Raji (cell line): Measurements from ENCODE around the gene RTL10.

Source experiments
- POLR2A ChIP-seq: IDR thresholded peaks from 2 replicates; pipeline ENCODE4 v1.6.1; 2011; ENCODE audit warnings: low read depth, low read length, control low read depth; ENCODE audit not compliant: insufficient read depth

Gene RTL10

DNA sequence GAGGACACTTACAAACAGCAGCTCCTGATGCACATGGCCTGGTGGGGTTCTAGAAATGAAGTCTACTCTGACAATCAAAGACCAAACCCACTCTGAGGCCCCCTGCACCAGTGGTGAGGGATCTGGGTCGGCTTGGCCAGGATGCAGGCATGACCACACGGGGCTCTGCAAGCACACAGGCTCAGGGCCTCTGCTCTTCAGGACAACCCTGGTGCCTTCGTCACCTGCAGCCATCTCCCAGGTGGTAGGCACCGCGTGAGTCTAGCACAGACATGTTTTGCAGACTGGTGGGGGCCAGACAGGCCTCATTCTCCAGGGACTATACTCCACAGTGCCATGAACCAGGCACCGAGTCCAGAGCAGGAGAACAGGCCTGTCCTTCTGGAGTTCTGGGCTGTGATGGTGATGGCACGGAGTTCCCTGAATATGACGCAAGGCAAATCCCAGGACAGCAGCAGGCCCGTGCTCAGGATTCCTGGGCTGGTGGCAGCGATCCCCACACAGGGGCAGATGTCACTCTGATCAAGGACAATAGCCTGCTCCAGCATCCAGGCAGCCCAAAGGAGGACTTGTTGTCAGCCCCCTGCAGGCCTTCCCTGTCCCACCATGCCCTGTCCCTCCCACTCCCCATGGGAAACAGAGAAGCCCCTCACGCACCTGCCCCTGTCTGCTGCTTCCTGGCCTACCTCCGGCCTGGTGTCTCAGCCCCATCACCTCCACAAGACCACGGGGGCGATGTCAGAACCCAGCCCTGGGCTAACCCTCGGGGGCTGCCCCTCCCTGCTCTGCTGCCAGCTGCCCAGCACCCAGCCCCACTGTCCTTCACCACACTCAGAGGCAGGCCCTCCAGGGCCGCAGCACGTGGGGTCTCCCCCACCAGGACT lies 36.1 kb downstream of the RTL10 start:
- TF ChIP-seq POLR2A: no peak

DNA sequence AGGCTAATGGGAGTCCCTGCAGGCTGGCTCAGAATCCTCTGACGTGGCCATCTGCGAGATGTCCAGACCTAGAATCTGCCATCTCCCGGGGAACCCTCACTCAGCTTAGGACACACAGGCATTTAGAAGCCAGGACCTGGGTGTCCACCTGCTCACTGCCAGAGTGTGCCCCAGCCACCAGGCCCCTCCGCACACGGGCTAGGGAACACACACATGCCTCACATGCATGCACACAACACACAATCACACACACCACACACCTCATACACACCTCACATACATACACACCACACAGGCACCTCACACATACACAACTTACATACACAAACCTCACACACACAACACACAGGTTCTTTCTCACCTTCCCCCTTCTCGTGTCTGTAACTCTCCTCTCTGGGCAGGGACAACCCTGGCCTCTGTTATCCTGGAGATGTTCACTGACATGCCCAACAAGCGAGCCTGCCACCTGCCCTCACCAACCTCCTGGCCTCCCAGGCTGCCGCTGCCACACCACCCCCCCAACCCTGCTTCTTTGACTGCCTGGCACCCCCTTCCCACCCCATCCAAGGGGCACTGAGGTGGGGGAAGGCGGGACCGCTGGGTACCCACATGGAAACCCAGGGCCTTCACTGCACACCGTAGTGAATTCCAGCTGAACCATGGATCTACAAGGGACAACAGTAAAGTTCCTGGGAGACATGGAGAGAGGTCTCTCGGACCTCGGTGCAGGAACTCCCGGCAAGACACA lies 38.1 kb downstream of the RTL10 start:
- no peak for TF ChIP-seq POLR2A

DNA sequence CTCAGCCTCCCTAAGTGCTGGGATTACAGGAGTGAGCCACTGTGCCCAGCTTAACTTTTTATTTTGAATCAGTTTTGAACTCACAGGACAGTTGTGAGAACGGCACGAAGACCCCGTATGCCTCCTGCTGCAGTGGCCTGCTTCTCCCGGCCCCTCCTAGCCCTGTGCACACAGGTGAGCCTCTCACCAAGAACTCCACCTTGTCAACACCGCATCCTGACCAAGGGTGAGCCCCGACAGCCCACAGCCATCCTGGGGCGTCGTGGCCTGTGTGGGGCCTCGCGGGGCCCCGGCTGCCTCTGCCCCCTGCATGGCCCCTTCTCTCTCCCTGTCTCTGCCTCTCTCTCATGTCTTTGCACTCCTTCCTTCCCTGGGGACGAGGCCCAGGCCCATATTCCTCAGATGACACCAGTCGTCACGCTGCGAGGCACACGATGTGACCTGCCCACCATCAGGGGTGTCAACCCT lies 38.8 kb downstream of the RTL10 start:
- TF ChIP-seq POLR2A: no peak

GRCh38 chr22:19815093-19815822 lies 39.4 kb downstream of the RTL10 start:
- TF ChIP-seq POLR2A: no peak

GRCh38 chr22:19814428-19814827 lies 40.2 kb downstream of the RTL10 start:
- TF ChIP-seq POLR2A: no peak

DNA sequence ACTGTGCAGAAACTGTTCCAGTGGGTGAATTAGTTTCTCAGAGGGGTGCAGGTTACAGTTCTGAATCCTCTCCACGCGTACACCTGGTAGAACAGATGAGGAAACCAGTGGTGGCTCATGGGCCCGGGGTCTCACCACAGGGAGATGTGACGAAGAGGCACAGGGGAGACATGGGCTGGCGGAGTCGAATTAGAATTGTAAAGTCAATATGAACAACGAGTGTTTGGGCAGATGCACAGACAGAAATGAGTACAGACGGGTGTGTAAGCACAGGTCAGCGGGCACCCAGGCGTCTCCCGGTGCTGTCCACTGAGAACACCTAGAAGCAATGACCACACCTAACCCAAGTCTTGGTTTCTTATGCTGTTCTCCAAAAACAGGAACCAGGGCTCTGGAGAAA lies 41.8 kb downstream of the RTL10 start:
- TF ChIP-seq POLR2A: no peak

- TF ChIP-seq POLR2A: no peak
Measured at GRCh38 chr22:19811811-19812771, 42.6 kb downstream of the RTL10 start.

- no peak for TF ChIP-seq POLR2A
Measured at GRCh38 chr22:19811211-19811621, 43.5 kb downstream of the RTL10 start.

GRCh38 chr22:19810381-19811201 lies 44.1 kb downstream of the RTL10 start:
- TF ChIP-seq POLR2A: no peak

DNA sequence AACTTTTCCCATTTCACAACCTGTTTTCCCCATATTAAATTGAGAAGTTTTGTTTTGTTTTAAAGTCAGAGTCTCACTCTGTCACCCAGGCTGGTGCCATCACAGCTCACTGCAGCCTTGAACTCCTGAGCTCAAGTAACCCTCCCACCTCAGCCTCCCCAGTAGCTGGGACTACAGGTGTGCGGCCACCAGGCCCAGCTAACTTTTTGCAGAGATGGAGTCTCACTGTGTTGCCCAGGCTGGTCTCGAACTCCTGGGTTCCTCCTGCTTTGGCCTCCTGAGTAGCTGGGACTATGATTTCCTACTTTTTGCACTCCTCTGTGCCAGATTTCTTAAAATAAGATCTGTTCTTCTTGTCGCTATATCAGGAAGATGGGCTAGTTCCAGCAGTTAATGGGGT lies 44.9 kb downstream of the RTL10 start:
- TF ChIP-seq POLR2A: no peak

GRCh38 chr22:19808873-19809478 lies 45.7 kb downstream of the RTL10 start:
- no peak for TF ChIP-seq POLR2A

DNA sequence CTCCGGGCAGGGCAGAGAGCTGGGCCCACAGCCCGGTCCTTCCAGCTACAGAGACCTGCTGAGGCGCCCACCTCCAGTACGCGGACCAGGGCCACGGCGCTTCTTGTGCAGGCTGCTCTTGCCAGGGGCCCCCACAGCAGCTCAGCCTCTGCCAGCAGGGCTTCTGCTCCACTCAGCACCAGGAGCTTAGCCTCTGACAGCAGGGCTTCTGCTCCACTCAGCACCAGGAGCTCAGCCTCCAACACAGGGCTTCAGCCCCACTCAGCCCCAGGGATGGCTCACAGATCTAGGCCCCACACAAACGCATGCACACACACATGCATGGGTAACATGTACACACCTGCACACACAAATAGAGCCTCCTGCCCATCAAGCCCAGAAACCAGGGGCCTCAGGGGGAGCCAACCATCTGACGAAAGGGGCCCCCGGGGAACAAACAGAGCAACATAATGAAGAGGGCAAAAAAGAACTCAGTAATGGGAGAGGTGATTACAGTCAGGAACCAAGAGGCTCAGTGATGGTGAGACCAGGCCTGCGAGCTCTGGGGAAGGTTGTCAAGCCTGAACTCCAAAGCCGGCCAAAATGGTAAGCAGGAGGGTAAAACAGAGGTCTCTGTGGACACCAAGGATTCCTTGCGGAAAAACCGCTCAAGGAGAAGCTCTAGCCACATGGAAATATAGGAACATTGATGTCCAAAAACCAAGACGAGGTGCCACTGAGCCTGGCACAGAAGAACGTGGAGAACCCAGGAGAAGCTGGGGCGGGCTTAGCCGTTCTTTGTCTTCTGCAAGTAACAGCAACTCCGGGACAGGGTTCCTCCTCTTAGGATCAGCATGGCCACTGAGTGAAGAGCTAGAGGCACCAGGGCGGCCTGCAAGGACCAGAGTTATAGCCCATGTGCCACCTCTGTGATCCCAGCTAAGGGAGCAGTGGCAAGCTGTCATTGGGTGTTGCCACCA lies 46.5 kb downstream of the RTL10 start:
- no peak for TF ChIP-seq POLR2A
